Breast epithelium (tissue), 3 donors: Measurements from ENCODE around the gene CABLES2.

ENCODE experiments used
- POLR2A ChIP-seq: fragments of 450-650 bp; IDR thresholded peaks from one replicate; pipeline ENCODE4 v1.6.1; 2016; ENCODE audit warnings: antibody characterized with exemption, mild to moderate bottlenecking, moderate library complexity
- TF ChIP-seq, protein P1 (sequence below), 3 donors: fragments of 450-650 bp; IDR thresholded peaks; one replicate each; pipeline ENCODE4 v1.5.1; 2016 to 2017; ENCODE audit warnings: antibody characterized with exemption in 3 of 3, mild to moderate bottlenecking in 3 of 3, moderate library complexity in 3 of 3

DNA sequence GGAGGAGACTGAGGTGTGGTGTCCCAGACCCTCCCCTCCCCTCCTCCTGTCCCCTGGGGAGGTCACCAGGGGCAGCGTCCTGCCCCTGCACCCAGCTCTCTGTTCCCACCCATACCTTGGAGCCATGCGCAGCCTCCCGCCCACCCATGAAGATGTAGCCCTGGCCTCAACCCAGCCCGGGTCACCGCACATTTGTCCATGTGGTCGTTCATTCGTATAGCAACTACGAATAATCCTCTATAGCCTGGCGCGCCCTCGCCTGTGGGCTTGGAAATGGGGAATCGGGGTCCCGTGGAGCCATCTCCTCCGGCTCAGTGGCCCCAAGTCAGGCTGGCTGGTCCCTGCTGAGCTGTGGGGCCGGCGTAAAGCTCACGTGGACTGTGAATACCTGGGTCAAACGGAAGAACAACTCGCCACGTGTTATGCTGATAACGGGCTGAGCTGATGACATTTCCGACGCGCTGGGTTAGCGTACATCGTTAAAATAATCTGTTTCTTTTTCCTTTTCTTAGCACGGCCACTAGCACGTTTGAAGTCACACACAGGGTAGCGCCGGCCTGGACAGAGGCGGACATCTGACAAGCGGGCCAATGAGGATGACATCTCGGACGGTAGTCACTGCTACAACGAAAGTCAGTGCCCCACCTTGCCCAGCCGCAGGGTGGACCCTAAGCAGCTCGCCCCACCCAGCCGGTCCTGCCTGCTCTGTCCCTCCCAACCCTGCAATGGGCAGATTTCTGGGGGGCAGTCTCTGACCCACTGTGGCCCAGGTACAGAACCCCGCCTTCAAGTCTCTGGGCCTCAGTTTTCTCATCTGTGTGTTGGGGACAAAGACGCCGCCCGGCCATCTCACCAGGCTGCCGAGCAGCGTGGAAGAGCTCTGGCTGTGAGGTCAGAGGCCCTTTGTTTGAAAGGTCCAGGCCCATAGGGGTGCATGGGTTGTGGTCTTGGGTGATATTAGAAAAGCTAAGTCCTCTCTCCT is 40.1 kb upstream of the CABLES2 start:
- TF ChIP-seq, protein P1, sequence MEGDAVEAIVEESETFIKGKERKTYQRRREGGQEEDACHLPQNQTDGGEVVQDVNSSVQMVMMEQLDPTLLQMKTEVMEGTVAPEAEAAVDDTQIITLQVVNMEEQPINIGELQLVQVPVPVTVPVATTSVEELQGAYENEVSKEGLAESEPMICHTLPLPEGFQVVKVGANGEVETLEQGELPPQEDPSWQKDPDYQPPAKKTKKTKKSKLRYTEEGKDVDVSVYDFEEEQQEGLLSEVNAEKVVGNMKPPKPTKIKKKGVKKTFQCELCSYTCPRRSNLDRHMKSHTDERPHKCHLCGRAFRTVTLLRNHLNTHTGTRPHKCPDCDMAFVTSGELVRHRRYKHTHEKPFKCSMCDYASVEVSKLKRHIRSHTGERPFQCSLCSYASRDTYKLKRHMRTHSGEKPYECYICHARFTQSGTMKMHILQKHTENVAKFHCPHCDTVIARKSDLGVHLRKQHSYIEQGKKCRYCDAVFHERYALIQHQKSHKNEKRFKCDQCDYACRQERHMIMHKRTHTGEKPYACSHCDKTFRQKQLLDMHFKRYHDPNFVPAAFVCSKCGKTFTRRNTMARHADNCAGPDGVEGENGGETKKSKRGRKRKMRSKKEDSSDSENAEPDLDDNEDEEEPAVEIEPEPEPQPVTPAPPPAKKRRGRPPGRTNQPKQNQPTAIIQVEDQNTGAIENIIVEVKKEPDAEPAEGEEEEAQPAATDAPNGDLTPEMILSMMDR (IDR thresholded peaks at IDR 0.05): no peak
- TF ChIP-seq POLR2A: no peak
